Kidney (tissue), 14 donors: Measurements from ENCODE around the gene POLR2A. TPM values are rescaled to one million over a fixed set of nuclear protein-coding genes. Genes with fewer than 3 reads are reported as not detected.

ENCODE experiments used
- DNase-seq, 5 donors: peaks; one replicate each; pipeline ENCODE4 v3.0.0-alpha.2; 2013 to 2020
- FAIRE-seq: peaks from 2 replicates; lab custom pipeline; 2012; peaks lifted over from hg19 to GRCh38; lab: Jason Lieb, UNC
- H3K27ac ChIP-seq, 2 donors: one replicate each; pipeline ENCODE4 v1.7.0; 2013; ENCODE audit warnings: low read depth in 2 of 2, low read length in 2 of 2, inconsistent platforms in 1 of 2
- H3K27me3 ChIP-seq: one replicate; pipeline ENCODE4 v1.7.1; 2013; ENCODE audit warnings: low read length, inconsistent platforms; ENCODE audit not compliant: control insufficient read depth, insufficient read depth
- H3K36me3 ChIP-seq, 3 donors: one replicate each; pipeline versions ENCODE4 v1.7.0 to v1.7.1; 2013; ENCODE audit warnings: low read length in 3 of 3, control low read depth in 1 of 3, inconsistent platforms in 1 of 3; ENCODE audit not compliant: insufficient read depth in 3 of 3, control insufficient read depth in 2 of 3
- H3K4me1 ChIP-seq, 3 donors: one replicate each; pipeline versions ENCODE4 v1.7.0 to v1.7.1; 2013; ENCODE audit warnings: low read length in 3 of 3, inconsistent platforms in 1 of 3, low read depth in 1 of 3; ENCODE audit not compliant: control insufficient read depth in 2 of 3, insufficient read depth in 2 of 3
- H3K4me3 ChIP-seq, 3 donors: one replicate each; pipeline versions ENCODE4 v1.7.0 to v1.8.1; 2013; ENCODE audit warnings: low read length in 3 of 3, control low read depth in 1 of 3, inconsistent platforms in 1 of 3
- H3K9ac ChIP-seq, 3 donors: one replicate each; pipeline versions ENCODE4 v1.7.0 to v1.7.1; 2013; ENCODE audit warnings: low read length in 3 of 3, control low read depth in 1 of 3, inconsistent platforms in 1 of 3
- H3K9me3 ChIP-seq, 3 donors: one replicate each; pipeline versions ENCODE4 v1.7.0 to v1.7.1; 2013; ENCODE audit warnings: low read length in 3 of 3, control low read depth in 1 of 3, inconsistent platforms in 1 of 3; ENCODE audit not compliant: control insufficient read depth in 2 of 3, insufficient read depth in 1 of 3
- CTCF ChIP-seq: IDR thresholded peaks from 3 replicates; pipeline ENCODE4 v1.5.1; 2012; ENCODE audit warnings: mild to moderate bottlenecking, moderate library complexity, borderline replicate concordance; ENCODE audit not compliant: insufficient read depth; ENCODE audit errors: extremely low read depth
- intact Hi-C: fragments of 100-400 bp; cut with DNase I; formaldehyde crosslinking; loops from one replicate; pipeline ENCODE4 v1.11.1; 2022
- polyA plus RNA-seq: library from polyadenylated mRNA; stranded (reverse); fragments of 350-450 nt; fragmentation: Illumina TruSeq; extraction: RNeasy Lipid Tissue Mini Kit (QIAGEN cat#74804); gene quantifications from one replicate; pipeline ENCODE4 v1.2.3, GENCODE V29; 2014; ENCODE audit warnings: low read depth, low replicate concordance; ENCODE audit not compliant: insufficient read depth
- total RNA-seq: library from RNA; stranded (reverse); fragmentation: NEBNext Ultra II Directional; extraction: Animal tissue kit (Norgen Biotek cat#: 25700); gene quantifications from one replicate; pipeline ENCODE4 v1.2.1, GENCODE V29; 2021
- donor health status: control.
- donor health status: control.
- donor health status: control.
- donor health status: control.
- donor health status: control.
- donor health status: DM: yes; HTN: yes; CAD: no.
- donor health status: Normal renal cell carcinoma (clear cell type).

The POLR2A gene
- total and polyA plus RNA-seq, 2 donors from 2014 or later, result 18.6 to 133 TPM

- Histone ChIP-seq H3K27ac (no peak overlapping the region), H3K27me3 (no peaks in the 10 kb centered on the region), H3K9me3 (no peaks in the 10 kb centered on the region), H3K9ac (no peak overlapping the region), H3K4me1 (no peaks in the 10 kb centered on the region), H3K36me3 (peaks cover 21 to 80% (median 59%) of the 10 kb centered on the region in 3 donors), H3K4me3 (no peak overlapping the region)
- TF ChIP-seq CTCF, result no peak
- DNase-seq (no peak), FAIRE-seq (no peak)
- intact Hi-C loops, result no loop called here
Observed at GRCh38 chr17:7508145-7508544, 24.0 kb downstream of the POLR2A start.

GRCh38 chr17:7508846-7509245 lies 24.7 kb downstream of the POLR2A start:
- H3K9me3 ChIP-seq, result no peaks in the 10 kb centered on the region
- H3K9ac ChIP-seq, result no peak overlapping the region
- intact Hi-C loops, result no loop called here
- peaks cover 16 to 80% (median 58%) of the 10 kb centered on the region in 3 donors for H3K36me3 ChIP-seq
- H3K27ac ChIP-seq, result no peak overlapping the region
- H3K27me3 ChIP-seq, result no peaks in the 10 kb centered on the region
- no peak for TF ChIP-seq CTCF
- DNase-seq, result no peak
- H3K4me3 ChIP-seq, result no peak overlapping the region
- no peaks in the 10 kb centered on the region for H3K4me1 ChIP-seq
- no peak for FAIRE-seq

GRCh38 chr17:7509937-7510336 lies 25.8 kb downstream of the POLR2A start:
- no peaks in the 10 kb centered on the region for H3K9me3 ChIP-seq
- intact Hi-C loops, result no loop called here
- H3K36me3 ChIP-seq, result peaks cover 15 to 77% (median 57%) of the 10 kb centered on the region in 3 donors
- no peak overlapping the region for H3K9ac ChIP-seq
- H3K4me1 ChIP-seq, result no peaks in the 10 kb centered on the region
- no peaks in the 10 kb centered on the region for H3K27me3 ChIP-seq
- DNase-seq (no peak), FAIRE-seq (no peak)
- no peak overlapping the region for H3K4me3 ChIP-seq
- H3K27ac ChIP-seq, result no peak overlapping the region
- TF ChIP-seq CTCF, result no peak

- no peak overlapping the region for H3K4me3 ChIP-seq
- no peaks in the 10 kb centered on the region for H3K4me1 ChIP-seq
- DNase-seq (no peak), FAIRE-seq (no peak)
- H3K36me3 ChIP-seq, result peaks cover 15 to 71% (median 52%) of the 10 kb centered on the region in 3 donors
- H3K27me3 ChIP-seq, result no peaks in the 10 kb centered on the region
- no peak overlapping the region for H3K27ac ChIP-seq
- no peak overlapping the region for H3K9ac ChIP-seq
- intact Hi-C loops, result no loop called here
- no peak for TF ChIP-seq CTCF
- no peaks in the 10 kb centered on the region for H3K9me3 ChIP-seq
Observed at GRCh38 chr17:7511108-7511507, 26.9 kb downstream of the POLR2A start.
